A549 (cell line): ENCODE results near the gene NPAT. TPM values are rescaled to one million over a fixed set of nuclear protein-coding genes. Genes with fewer than 3 reads are reported as not detected.
A peak's percentile ranks its signal among the peaks of the same experiment; 100 is the strongest.

Experiments used
- ATAC-seq, 2 experiments: fragments of 200-7000 bp in 1 of 2; fragments of >200 bp in 1 of 2; cut with Nextera tagmentation in 1 of 2; cut with Tn5 transposase in 1 of 2; 3 replicates each; pipeline versions ENCODE4 v1.8.0 to v1.9.1; 2018 to 2020; ENCODE audit warnings: mild to moderate bottlenecking in 1 of 2, moderate library complexity in 1 of 2
- CTCF ChIA-PET: fragments of 300-600 bp; sonication (Branson Sonifier 250); formaldehyde crosslinking; extraction: SDS; loops from one replicate; lab custom pipeline; 2021; ENCODE audit warnings: antibody characterized with exemption, inconsistent platforms; lab: Yijun Ruan, JAX
- POLR2A ChIA-PET: fragments of 350-600 bp; formaldehyde crosslinking; extraction: SDS; loops from one replicate; lab custom pipeline; 2021; ENCODE audit warnings: antibody characterized with exemption, inconsistent platforms; lab: Yijun Ruan, JAX
- DNase-seq, 2 experiments: peaks; one replicate each; pipeline versions ENCODE4 v3.0.0 to v3.0.0-alpha.2; 2011 to 2016; ENCODE audit warnings: low read depth in 1 of 2, low spot score in 1 of 2
- FAIRE-seq: peaks from 2 replicates; lab custom pipeline; 2011; peaks lifted over from hg19 to GRCh38; lab: Jason Lieb, UNC
- H3K27ac ChIP-seq, 2 experiments: fragments of >200 bp; sonication (Bioruptor Twin); formaldehyde crosslinking; 3 replicates each; pipeline ENCODE4 v1.5.1; 2016 to 2017
- H3K4me1 ChIP-seq: fragments of >200 bp; sonication (Bioruptor Twin); formaldehyde crosslinking; 3 replicates; pipeline ENCODE4 v1.6.1; 2016
- H3K4me2 ChIP-seq: fragments of >200 bp; sonication (Bioruptor Twin); formaldehyde crosslinking; 3 replicates; pipeline ENCODE4 v1.6.1; 2016
- H3K4me3 ChIP-seq: fragments of >200 bp; sonication (Bioruptor Twin); formaldehyde crosslinking; 3 replicates; pipeline ENCODE4 v1.5.1; 2016
- H3K9me3 ChIP-seq: fragments of >200 bp; sonication (Bioruptor Twin); formaldehyde crosslinking; 3 replicates; pipeline ENCODE4 v1.6.1; 2016
- CEBPB ChIP-seq, 2 experiments: fragments of >200 bp in 1 of 2; sonication (Bioruptor Twin) in 1 of 2; formaldehyde crosslinking in 1 of 2; IDR thresholded peaks; 2 replicates each; pipeline ENCODE4 v1.6.1; 2012 to 2016
- CTCF ChIP-seq: fragments of >200 bp; sonication (Bioruptor Twin); formaldehyde crosslinking; IDR thresholded peaks from 3 replicates; pipeline ENCODE4 v1.5.1; 2016
- EHMT2 ChIP-seq: fragments of 200-600 bp; sonication (generic); IDR thresholded peaks from 2 replicates; pipeline ENCODE4 v1.6.1; 2016; ENCODE audit warnings: antibody characterized with exemption, low read depth, mild to moderate bottlenecking, moderate library complexity
- ELK1 ChIP-seq: fragments of 150-350 bp; IDR thresholded peaks from 2 replicates; pipeline ENCODE4 v1.6.1; 2014; ENCODE audit warnings: low read depth, mild to moderate bottlenecking, low read length
- EP300 ChIP-seq, 2 experiments: fragments of >200 bp; sonication (Bioruptor Twin); formaldehyde crosslinking; IDR thresholded peaks; 2 replicates in 1 of 2; 3 replicates in 1 of 2; pipeline ENCODE4 v1.6.1; 2016 to 2017
- FOXS1 ChIP-seq: fragments of 250-450 bp; sonication (Bioruptor Pico); IDR thresholded peaks from 2 replicates; pipeline ENCODE4 v1.5.0; 2020; ENCODE audit warnings: mild to moderate bottlenecking, moderate library complexity
- HMGXB4 ChIP-seq: fragments of 250-450 bp; sonication (Bioruptor Pico); IDR thresholded peaks from 2 replicates; pipeline ENCODE4 v1.5.0; 2021; ENCODE audit warnings: mild to moderate bottlenecking, moderate library complexity, borderline replicate concordance
- HOXB5 ChIP-seq: fragments of 250-450 bp; sonication (Bioruptor Pico); IDR thresholded peaks from 2 replicates; pipeline ENCODE4 v1.5.0; 2020; ENCODE audit warnings: mild to moderate bottlenecking, moderate library complexity
- MAFK ChIP-seq: fragments of 450-650 bp; IDR thresholded peaks from 2 replicates; pipeline ENCODE4 v1.6.1; 2014; ENCODE audit not compliant: partially characterized antibody
- MAZ ChIP-seq: fragments of 150-350 bp; IDR thresholded peaks from 2 replicates; pipeline ENCODE4 v1.6.1; 2014; ENCODE audit warnings: antibody characterized with exemption, low read depth, low read length, borderline replicate concordance
- MYC ChIP-seq: IDR thresholded peaks from 2 replicates; pipeline ENCODE4 v1.6.1; 2012; ENCODE audit warnings: mild to moderate bottlenecking, inconsistent platforms, low read length, improper control_type of control experiment, borderline replicate concordance
- NPAS2 ChIP-seq: fragments of 250-450 bp; sonication (Bioruptor Pico); IDR thresholded peaks from 2 replicates; pipeline ENCODE4 v1.8.0; 2022; ENCODE audit warnings: mild to moderate bottlenecking, moderate library complexity, borderline replicate concordance
- PBX3 ChIP-seq: IDR thresholded peaks from 2 replicates; pipeline ENCODE4 v1.6.1; 2012
- RAD21 ChIP-seq, 2 experiments: fragments of >200 bp in 1 of 2; sonication (Bioruptor Twin) in 1 of 2; formaldehyde crosslinking in 1 of 2; IDR thresholded peaks in 1 of 2; conservative IDR thresholded peaks in 1 of 2; 2 replicates in 1 of 2; 3 replicates in 1 of 2; pipeline ENCODE4 v1.6.1; 2012 to 2018; ENCODE audit warnings: inconsistent platforms in 1 of 2
- RARB ChIP-seq: fragments of 250-450 bp; sonication (Bioruptor Pico); IDR thresholded peaks from 2 replicates; pipeline ENCODE4 v1.8.0; 2021; ENCODE audit warnings: mild to moderate bottlenecking, moderate library complexity
- SMC3 ChIP-seq: fragments of >200 bp; sonication (Bioruptor Twin); formaldehyde crosslinking; IDR thresholded peaks from 3 replicates; pipeline ENCODE4 v1.6.1; 2018; ENCODE audit warnings: inconsistent platforms
- WGBS: methylation state at CpG from one replicate; pipeline ENCODE4 v1.1.6; 2017; ENCODE audit errors: missing lambda C conversion rate; 5-methylcytosine and 5-hydroxymethylcytosine counted together
- polyA plus RNA-seq, 4 experiments: library from polyadenylated mRNA; depleted of rRNA in 3 of 4; stranded (reverse); fragments of >200 nt; fragmentation: RNase III in 1 of 4; extraction: RNeasy Plus Mini Kit Qiagen cat#74134 plus additional on column Dnase treatment in 1 of 4; gene quantifications; 2 replicates in 3 of 4; 3 replicates in 1 of 4; pipeline ENCODE4 v1.2.3, GENCODE V29; 2011 to 2017

The NPAT gene
- polyA plus RNA-seq, 2 of the 4 experiments (the other 2 are of a cell fraction): 4.6 to 9.3 TPM

- no peak for FAIRE-seq
- WGBS: 75% methylated on average over 1 of the region's 1 CpG
- H3K27ac ChIP-seq: no peak overlapping the region
- ChIA-PET CTCF (no interaction called here), POLR2A (no interaction called here)
- no peak for TF ChIP-seq RARB
- H3K4me2 ChIP-seq: no peak overlapping the region
- H3K4me1 ChIP-seq: no peaks in the 10 kb centered on the region
- H3K4me3 ChIP-seq: no peak overlapping the region
- ATAC-seq: no peak
- DNase-seq: no peak
- H3K9me3 ChIP-seq: no peaks in the 10 kb centered on the region
Observed at GRCh38 chr11:108253176-108253575, 30.7 kb upstream of the NPAT start.

- Histone ChIP-seq H3K4me2 (no peak overlapping the region), H3K27ac (no peak overlapping the region), H3K4me3 (no peak overlapping the region), H3K9me3 (no peaks in the 10 kb centered on the region), H3K4me1 (no peaks in the 10 kb centered on the region)
- DNase-seq: no peak
- CTCF ChIA-PET: no interaction called here
- TF ChIP-seq PBX3 (no peak), MAZ (no peak), CEBPB (IDR thresholded peaks at IDR 0.05) (no peak), EP300 (IDR thresholded peaks at IDR 0.05) (no peak), MYC (no peak), HOXB5 (CRISPR knock-in tag) (no peak), NPAS2 (CRISPR knock-in tag) (no peak)
- POLR2A ChIA-PET: no interaction called here
- ATAC-seq: no peak
- no peak for FAIRE-seq
- WGBS: 94% methylated on average over 2 of the region's 2 CpGs
Observed at GRCh38 chr11:108246885-108247284, 24.4 kb upstream of the NPAT start.

- Histone ChIP-seq H3K27ac (no peak overlapping the region), H3K9me3 (no peaks in the 10 kb centered on the region), H3K4me3 (no peak overlapping the region), H3K4me2 (no peak overlapping the region), H3K4me1 (no peaks in the 10 kb centered on the region)
- DNase-seq (no peak), ATAC-seq (no peak), FAIRE-seq (no peak)
- TF ChIP-seq MAFK (peak; percentile 93), SMC3 (no peak), HMGXB4 (CRISPR knock-in tag) (no peak), ELK1 (no peak), RAD21 (conservative IDR thresholded peaks at IDR 0.05 in 1 of 2, IDR thresholded peaks at IDR 0.05 in 1 of 2) (no peak)
- CTCF ChIA-PET: interaction anchor here (0.6 kb wide), 1 partner anchor 371 kb away, joined by 3 read pairs; no protein-coding TSS in a partner anchor
- WGBS: 64% methylated on average over 3 of the region's 3 CpGs
- POLR2A ChIA-PET: no interaction called here
Observed at GRCh38 chr11:108246308-108246707, 23.9 kb upstream of the NPAT start.

GRCh38 chr11:108242422-108242821, 20.0 kb upstream of the NPAT start:
- ATAC-seq: no peak
- H3K4me1 ChIP-seq: no peaks in the 10 kb centered on the region
- no peak overlapping the region for H3K4me3 ChIP-seq
- POLR2A ChIA-PET: no interaction called here
- TF ChIP-seq RAD21 (conservative IDR thresholded peaks at IDR 0.05 in 1 of 2, IDR thresholded peaks at IDR 0.05 in 1 of 2): no peak
- no peak for TF ChIP-seq FOXS1 (CRISPR knock-in tag)
- TF ChIP-seq EHMT2: no peak
- TF ChIP-seq MAFK: no peak
- TF ChIP-seq CTCF: no peak
- TF ChIP-seq, all 56 proteins: peak for 0
- H3K9me3 ChIP-seq: no peaks in the 10 kb centered on the region
- CTCF ChIA-PET: no interaction called here
- WGBS: 95% methylated on average over 2 of the region's 2 CpGs
- H3K4me2 ChIP-seq: no peak overlapping the region
- H3K27ac ChIP-seq: no peak overlapping the region
- no peak for FAIRE-seq
- no peak for DNase-seq
